Measurements from ENCODE around the gene NOVA2.

The NOVA2 gene

DNA sequence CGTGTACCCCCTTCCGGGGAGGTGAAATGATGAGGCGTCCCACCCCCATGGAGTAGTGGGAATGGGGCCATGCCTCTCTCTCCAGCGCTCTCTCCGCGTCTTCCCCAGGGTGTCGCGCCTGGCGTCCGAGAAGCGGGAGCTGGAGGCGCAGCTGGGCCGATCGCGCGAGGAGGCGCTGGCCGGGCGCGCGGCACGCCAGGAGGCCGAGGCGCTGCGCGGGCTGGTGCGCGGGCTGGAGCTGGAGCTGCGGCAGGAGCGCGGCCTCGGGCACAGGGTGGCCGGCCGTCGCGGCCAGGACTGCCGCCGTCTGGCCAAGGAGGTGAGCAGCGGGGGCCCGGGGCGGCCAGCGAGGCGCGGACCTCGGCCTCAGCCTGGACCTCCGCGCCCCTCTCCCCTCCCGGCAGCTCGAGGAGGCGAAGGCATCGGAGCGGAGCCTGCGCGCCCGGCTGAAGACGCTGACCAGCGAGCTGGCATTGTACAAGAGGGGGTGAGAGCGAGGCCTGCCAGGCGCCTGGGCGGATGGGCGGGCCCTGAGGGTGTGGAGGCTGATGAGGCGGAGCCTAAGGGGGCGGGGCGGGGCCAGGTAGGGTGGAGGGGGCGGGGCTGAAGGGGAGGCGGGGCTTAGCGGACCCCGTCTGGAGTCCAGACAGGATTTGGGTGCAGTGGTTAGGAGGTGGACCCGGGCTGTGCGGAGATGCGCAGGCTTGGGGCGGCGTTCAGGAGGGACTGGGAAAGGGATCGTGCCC lies 41.4 kb upstream of the NOVA2 start:
- no peak overlapping the region for H3K27ac ChIP-seq
- TF ChIP-seq, protein P1, sequence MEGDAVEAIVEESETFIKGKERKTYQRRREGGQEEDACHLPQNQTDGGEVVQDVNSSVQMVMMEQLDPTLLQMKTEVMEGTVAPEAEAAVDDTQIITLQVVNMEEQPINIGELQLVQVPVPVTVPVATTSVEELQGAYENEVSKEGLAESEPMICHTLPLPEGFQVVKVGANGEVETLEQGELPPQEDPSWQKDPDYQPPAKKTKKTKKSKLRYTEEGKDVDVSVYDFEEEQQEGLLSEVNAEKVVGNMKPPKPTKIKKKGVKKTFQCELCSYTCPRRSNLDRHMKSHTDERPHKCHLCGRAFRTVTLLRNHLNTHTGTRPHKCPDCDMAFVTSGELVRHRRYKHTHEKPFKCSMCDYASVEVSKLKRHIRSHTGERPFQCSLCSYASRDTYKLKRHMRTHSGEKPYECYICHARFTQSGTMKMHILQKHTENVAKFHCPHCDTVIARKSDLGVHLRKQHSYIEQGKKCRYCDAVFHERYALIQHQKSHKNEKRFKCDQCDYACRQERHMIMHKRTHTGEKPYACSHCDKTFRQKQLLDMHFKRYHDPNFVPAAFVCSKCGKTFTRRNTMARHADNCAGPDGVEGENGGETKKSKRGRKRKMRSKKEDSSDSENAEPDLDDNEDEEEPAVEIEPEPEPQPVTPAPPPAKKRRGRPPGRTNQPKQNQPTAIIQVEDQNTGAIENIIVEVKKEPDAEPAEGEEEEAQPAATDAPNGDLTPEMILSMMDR (conservative IDR thresholded peaks at IDR 0.05): no peak

GRCh38 chr19:46014534-46014933 lies 40.9 kb upstream of the NOVA2 start:
- TF ChIP-seq, protein P1 (conservative IDR thresholded peaks at IDR 0.05): no peak
- no peak overlapping the region for H3K27ac ChIP-seq

- peak overlapping the region; percentile 39; the same call in 1 of the 2 replicates for H3K27ac ChIP-seq
- TF ChIP-seq, protein P1 (conservative IDR thresholded peaks at IDR 0.05): peak; percentile 92
Observed at GRCh38 chr19:46009530-46010510, 36.2 kb upstream of the NOVA2 start.

DNA sequence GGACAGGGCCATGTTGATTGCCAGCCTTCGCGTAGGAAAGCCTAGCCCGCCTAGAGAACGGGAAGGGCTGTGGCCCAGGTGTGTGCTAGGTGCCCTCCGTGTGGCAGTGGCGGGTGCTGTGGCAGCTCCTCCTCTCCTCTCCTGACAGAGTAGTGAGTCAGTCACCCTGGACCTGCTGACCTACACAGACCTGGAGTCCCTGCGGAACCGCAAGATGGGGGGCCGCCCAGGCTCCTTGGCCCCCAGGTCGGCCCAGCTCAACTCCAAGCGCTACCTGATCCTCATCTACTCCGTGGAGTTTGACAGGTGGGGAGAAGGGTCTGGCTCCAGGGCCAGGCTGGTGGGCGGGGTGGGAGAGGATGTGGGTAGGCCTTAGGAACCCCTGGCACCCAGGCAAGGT lies 32.7 kb upstream of the NOVA2 start:
- TF ChIP-seq, protein P1 (conservative IDR thresholded peaks at IDR 0.05): no peak
- no peak overlapping the region for H3K27ac ChIP-seq

DNA sequence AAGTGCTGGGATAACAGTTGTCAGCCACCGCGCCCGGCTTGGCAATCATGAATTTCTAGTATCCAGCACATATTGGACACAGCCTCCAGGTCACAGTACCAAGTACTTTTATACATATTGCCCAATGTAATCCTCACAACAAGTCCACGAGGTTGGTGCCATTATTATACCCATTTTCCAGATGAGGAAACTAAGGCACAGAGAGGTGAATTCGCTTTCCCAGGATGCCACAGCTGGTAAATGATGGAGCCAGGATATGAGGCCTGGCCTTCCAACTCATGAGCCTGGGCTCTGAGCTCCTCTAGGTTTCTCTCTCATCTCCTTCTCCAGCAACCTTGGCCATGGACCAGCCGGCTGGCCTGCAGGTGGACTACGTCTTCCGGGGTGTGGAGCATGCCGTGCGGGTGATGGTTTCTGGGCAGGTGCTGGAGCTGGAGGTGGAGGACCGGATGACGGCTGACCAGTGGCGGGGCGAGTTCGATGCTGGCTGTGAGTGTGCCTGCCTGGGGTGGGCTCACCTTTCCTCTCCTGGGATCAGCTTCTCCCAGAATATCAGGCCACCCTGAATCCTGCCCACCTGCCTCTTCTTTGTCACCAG lies 29.1 kb upstream of the NOVA2 start:
- H3K27ac ChIP-seq: no peak overlapping the region
- TF ChIP-seq, protein P1 (conservative IDR thresholded peaks at IDR 0.05): no peak

DNA sequence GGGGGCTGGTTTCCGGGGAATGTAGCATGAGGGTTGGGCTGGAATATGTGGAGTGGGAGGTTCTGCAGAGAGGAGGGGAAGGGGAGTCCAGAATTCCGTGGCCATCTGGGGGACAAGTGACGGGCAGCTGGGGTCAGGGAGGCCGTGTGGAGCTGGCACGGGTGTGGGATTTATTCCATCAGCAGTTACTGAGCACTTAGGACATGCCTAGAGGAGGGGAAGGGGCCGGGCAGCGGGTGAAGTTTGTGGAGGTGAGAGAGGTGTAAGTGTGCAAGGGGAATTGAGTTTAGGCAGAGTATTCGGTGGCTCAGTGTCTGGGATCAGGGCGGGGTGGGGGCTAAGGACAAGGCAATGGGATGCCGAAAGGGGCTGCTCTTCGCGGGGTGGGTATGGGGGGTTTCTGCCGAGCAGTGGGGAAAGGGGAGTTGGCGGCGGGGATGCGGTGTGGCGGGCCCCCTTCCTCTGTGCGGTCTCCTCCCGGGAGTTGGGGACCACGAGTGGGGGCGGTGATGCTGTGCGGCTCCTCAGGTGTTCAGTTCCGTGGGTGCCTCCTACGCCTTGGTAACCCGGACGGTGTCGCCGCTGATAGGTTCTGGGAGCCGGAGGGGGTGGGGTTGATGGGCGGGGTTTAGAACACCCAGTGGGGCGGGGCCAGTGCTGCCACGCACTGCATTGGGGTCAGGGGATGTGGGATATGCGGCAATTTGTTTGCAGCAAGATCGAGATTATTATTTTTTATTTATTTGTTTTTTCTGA lies 27.0 kb upstream of the NOVA2 start:
- TF ChIP-seq, protein P1 (conservative IDR thresholded peaks at IDR 0.05): no peak

More for the DNA sequence above, 27.0 kb upstream of the NOVA2 start:
- H3K27ac ChIP-seq: no peak overlapping the region

Data from VCaP (cell line).